GM12878 (cell line): ENCODE results near the gene CTSL.

Experiments
- GABPA ChIP-seq: IDR thresholded peaks from 2 replicates; pipeline ENCODE4 v1.6.1; 2014; ENCODE audit warnings: antibody characterized with exemption, low read depth, mild to moderate bottlenecking, inconsistent platforms
- MYC ChIP-seq: IDR thresholded peaks from 2 replicates; pipeline ENCODE4 v1.6.1; 2011; ENCODE audit warnings: mild to moderate bottlenecking, low read length, moderate library complexity, inconsistent platforms; ENCODE audit not compliant: insufficient read depth, insufficient replicate concordance, insufficient read length, severe bottlenecking
- POLR2AphosphoS5 ChIP-seq: IDR thresholded peaks from 2 replicates; pipeline ENCODE4 v1.6.1; 2011; ENCODE audit warnings: mild to moderate bottlenecking, low read length, inconsistent platforms
- RFX5 ChIP-seq: IDR thresholded peaks from 2 replicates; pipeline ENCODE4 v1.6.1; 2011; ENCODE audit warnings: low read depth, low read length, improper control_type of control experiment
- RUNX3 ChIP-seq: IDR thresholded peaks from 2 replicates; pipeline ENCODE4 v1.6.1; 2012; ENCODE audit warnings: low read length, inconsistent platforms
- SMARCA5 ChIP-seq: fragments of 450-650 bp; IDR thresholded peaks from 2 replicates; pipeline ENCODE4 v1.6.1; 2017; ENCODE audit warnings: mild to moderate bottlenecking
- SP1 ChIP-seq: IDR thresholded peaks from one replicate; pipeline ENCODE4 v1.6.1; 2011; ENCODE audit warnings: low read depth, low read length
- STAT3 ChIP-seq: IDR thresholded peaks from 2 replicates; pipeline ENCODE4 v1.6.1; 2011; ENCODE audit warnings: low read depth, low read length, improper control_type of control experiment
- TARDBP ChIP-seq: IDR thresholded peaks from 2 replicates; pipeline ENCODE4 v1.6.1; 2016; ENCODE audit warnings: borderline replicate concordance
- ZNF207 ChIP-seq: fragments of 450-650 bp; IDR thresholded peaks from 2 replicates; pipeline ENCODE4 v1.6.1; 2014; ENCODE audit warnings: antibody characterized with exemption, mild to moderate bottlenecking, borderline replicate concordance
- TF ChIP-seq, protein P1 (sequence below): IDR thresholded peaks from 2 replicates; pipeline ENCODE4 v1.6.1; 2012; ENCODE audit warnings: low read length, inconsistent platforms
- TF ChIP-seq, protein P2 (sequence below), 3 experiments: IDR thresholded peaks in 2 of 3; conservative IDR thresholded peaks in 1 of 3; 2 replicates each; pipeline ENCODE4 v1.5.1; 2011; ENCODE audit warnings: low read depth in 3 of 3, low read length in 3 of 3, mild to moderate bottlenecking in 3 of 3, control low read depth in 2 of 3, moderate library complexity in 2 of 3, inconsistent platforms in 1 of 3, mixed read lengths in 1 of 3; ENCODE audit not compliant: control insufficient read depth in 2 of 3, insufficient read depth in 1 of 3; ENCODE audit errors: extremely low read depth in 1 of 3
- TF ChIP-seq, protein P3 (sequence below): IDR thresholded peaks from 2 replicates; pipeline ENCODE4 v1.6.1; 2011; ENCODE audit warnings: low read depth, low read length, improper control_type of control experiment, borderline replicate concordance

DNA sequence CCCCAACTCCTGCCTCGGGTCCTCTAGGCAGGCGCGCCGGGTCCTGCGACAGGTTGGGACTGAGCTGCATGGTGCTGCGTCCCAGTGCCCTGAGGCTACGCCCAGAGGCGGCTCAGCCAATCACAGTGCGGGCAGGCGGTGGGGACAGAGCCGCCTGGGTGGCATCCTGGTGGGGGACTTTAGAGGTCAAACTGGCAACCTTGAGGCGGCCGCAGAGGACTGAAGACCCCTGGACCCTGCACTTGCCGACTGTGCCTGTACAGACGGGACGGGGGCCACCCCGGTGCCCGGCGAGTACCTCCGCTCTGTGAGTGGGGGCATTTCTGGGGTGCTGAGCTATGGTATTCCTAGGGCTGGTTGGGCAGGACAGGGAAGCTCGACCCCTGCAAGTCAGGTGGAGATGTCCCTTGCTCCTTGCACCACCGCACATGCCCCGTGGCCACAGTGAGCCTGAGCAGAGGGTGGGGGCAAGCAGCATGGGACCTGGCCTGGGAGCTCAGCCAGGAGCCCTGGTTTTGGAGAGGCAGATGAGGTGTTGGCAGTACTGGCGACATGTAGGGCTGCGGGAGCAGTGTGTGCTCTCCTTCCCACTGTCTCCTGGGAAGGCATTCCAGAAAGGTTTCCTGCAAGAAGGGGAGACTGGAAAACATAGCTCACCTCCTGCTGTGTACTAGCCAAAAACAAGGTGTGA is 45.5 kb downstream of the CTSL start:
- TF ChIP-seq STAT3 = no peak
- no peak for TF ChIP-seq POLR2AphosphoS5
- TF ChIP-seq SMARCA5 = no peak
- TF ChIP-seq RUNX3 = no peak
- TF ChIP-seq SP1 = no peak
- no peak for TF ChIP-seq GABPA
- TF ChIP-seq MYC = no peak
- TF ChIP-seq, protein P1, sequence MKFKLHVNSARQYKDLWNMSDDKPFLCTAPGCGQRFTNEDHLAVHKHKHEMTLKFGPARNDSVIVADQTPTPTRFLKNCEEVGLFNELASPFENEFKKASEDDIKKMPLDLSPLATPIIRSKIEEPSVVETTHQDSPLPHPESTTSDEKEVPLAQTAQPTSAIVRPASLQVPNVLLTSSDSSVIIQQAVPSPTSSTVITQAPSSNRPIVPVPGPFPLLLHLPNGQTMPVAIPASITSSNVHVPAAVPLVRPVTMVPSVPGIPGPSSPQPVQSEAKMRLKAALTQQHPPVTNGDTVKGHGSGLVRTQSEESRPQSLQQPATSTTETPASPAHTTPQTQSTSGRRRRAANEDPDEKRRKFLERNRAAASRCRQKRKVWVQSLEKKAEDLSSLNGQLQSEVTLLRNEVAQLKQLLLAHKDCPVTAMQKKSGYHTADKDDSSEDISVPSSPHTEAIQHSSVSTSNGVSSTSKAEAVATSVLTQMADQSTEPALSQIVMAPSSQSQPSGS = no peak
- no peak for TF ChIP-seq RFX5
- TF ChIP-seq, protein P2, sequence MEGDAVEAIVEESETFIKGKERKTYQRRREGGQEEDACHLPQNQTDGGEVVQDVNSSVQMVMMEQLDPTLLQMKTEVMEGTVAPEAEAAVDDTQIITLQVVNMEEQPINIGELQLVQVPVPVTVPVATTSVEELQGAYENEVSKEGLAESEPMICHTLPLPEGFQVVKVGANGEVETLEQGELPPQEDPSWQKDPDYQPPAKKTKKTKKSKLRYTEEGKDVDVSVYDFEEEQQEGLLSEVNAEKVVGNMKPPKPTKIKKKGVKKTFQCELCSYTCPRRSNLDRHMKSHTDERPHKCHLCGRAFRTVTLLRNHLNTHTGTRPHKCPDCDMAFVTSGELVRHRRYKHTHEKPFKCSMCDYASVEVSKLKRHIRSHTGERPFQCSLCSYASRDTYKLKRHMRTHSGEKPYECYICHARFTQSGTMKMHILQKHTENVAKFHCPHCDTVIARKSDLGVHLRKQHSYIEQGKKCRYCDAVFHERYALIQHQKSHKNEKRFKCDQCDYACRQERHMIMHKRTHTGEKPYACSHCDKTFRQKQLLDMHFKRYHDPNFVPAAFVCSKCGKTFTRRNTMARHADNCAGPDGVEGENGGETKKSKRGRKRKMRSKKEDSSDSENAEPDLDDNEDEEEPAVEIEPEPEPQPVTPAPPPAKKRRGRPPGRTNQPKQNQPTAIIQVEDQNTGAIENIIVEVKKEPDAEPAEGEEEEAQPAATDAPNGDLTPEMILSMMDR (IDR thresholded peaks at IDR 0.05 in 2 of 3, conservative IDR thresholded peaks at IDR 0.05 in 1 of 3; ENCODE audit: control insufficient read depth in 2 of 3, extremely low read depth in 1 of 3, insufficient read depth in 1 of 3, low read depth in 3 of 3, low read length in 3 of 3) = no peak
- no peak for TF ChIP-seq ZNF207
- TF ChIP-seq, protein P3, sequence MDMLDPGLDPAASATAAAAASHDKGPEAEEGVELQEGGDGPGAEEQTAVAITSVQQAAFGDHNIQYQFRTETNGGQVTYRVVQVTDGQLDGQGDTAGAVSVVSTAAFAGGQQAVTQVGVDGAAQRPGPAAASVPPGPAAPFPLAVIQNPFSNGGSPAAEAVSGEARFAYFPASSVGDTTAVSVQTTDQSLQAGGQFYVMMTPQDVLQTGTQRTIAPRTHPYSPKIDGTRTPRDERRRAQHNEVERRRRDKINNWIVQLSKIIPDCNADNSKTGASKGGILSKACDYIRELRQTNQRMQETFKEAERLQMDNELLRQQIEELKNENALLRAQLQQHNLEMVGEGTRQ = no peak
- TF ChIP-seq TARDBP = no peak
